Peyer's patch (tissue), 4 donors: ENCODE measurements around the gene ENTPD8. TPM values are rescaled to one million over a fixed set of nuclear protein-coding genes. Genes with fewer than 3 reads are reported as not detected.
"Not testable (repeated sequence)": the region's sequence is repeated elsewhere in the genome, so short reads cannot be mapped to it uniquely, and the experiment has no call there.

Source experiments
- DNase-seq, 3 donors: peaks; one replicate each; pipeline ENCODE4 v3.0.0-alpha.2; 2017 to 2019
- H3K27ac ChIP-seq, 4 donors: fragments of 200-600 bp; sonication (generic); one replicate each; pipeline ENCODE4 v1.5.1; 2016 to 2019
- H3K27me3 ChIP-seq, 2 donors: fragments of 200-600 bp; sonication (generic); one replicate each; pipeline ENCODE4 v1.5.1; 2019
- H3K36me3 ChIP-seq, 3 donors: fragments of 200-600 bp; sonication (generic); one replicate each; pipeline ENCODE4 v1.5.1; 2016 to 2019
- H3K4me1 ChIP-seq, 4 donors: fragments of 200-600 bp; sonication (generic); one replicate each; pipeline ENCODE4 v1.5.1; 2016 to 2019
- H3K4me3 ChIP-seq, 4 donors: fragments of 200-600 bp; sonication (generic); 1 replicate in 3 of 4; 2 replicates in 1 of 4; pipeline ENCODE4 v1.5.1; 2016 to 2019; ENCODE audit warnings: mild to moderate bottlenecking in 1 of 4
- H3K9me3 ChIP-seq, 4 donors: fragments of 200-600 bp; sonication (generic); one replicate each; pipeline ENCODE4 v1.5.1; 2016 to 2019; ENCODE audit warnings: mild to moderate bottlenecking in 1 of 4
- POLR2A ChIP-seq, 2 donors: fragments of 450-650 bp; IDR thresholded peaks; one replicate each; pipeline ENCODE4 v1.5.1; 2017; ENCODE audit warnings: antibody characterized with exemption in 2 of 2, mild to moderate bottlenecking in 2 of 2, moderate library complexity in 2 of 2
- total RNA-seq, 4 donors: library from RNA; depleted of rRNA; stranded (reverse); fragments of >200 nt; gene quantifications; one replicate each; pipeline ENCODE4 v1.1.0, GENCODE V29; 2016
- TF ChIP-seq, protein P1 (sequence below), 6 experiments: fragments of 450-650 bp in 4 of 6; fragments of 200-600 bp in 2 of 6; sonication (generic) in 1 of 6; IDR thresholded peaks; one replicate each; pipeline ENCODE4 v1.5.1; 2017 to 2019; ENCODE audit warnings: antibody characterized with exemption in 6 of 6, mild to moderate bottlenecking in 3 of 6, moderate library complexity in 1 of 6

Gene ENTPD8
- total RNA-seq, 4 donors from 2014 or later: 26.4 to 143 (median 104) TPM

DNA sequence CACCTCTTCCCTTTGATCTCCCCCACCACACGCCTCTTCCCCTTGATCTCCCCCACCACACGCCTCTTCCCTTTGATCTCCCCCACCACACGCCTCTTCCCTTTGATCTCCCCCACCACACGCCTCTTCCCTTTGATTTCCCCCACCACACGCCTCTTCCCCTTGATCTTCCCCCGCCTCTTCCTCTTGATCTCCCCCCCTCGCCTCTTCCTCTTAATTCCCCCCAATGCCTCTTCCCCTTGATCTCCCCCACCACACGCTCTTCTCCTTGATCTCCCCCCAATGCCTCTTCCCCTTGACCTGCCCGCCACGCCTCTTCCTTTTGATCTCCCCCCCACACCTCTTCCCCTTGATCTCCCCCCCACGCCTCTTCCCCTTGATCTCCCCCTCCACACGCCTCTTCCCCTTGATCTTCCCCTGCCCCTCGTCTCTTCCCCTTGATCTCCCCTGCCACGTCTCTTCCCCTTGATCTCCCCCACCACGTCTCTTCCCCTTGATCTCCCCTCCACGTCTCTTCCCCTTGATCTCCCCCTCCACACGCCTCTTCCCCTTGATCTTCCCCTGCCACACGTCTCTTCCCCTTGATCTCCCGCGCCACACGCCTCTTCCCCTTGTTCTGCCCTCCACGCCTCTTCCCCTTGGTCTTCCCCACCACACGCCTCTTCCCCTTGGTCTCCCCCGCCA, 9.5 kb upstream of the ENTPD8 start:
- not testable (repeated sequence) for H3K4me3 ChIP-seq, H3K27me3 ChIP-seq, H3K9me3 ChIP-seq, H3K27ac ChIP-seq
- peak in 1 of 3 donors; percentile 39 for DNase-seq
- Histone ChIP-seq H3K36me3 (peaks cover 0 to 26% (median 0%) of the 10 kb centered on the region in 3 donors), H3K4me1 (peaks cover 0 to 41% (median 19%) of the 10 kb centered on the region in 4 donors)

DNA sequence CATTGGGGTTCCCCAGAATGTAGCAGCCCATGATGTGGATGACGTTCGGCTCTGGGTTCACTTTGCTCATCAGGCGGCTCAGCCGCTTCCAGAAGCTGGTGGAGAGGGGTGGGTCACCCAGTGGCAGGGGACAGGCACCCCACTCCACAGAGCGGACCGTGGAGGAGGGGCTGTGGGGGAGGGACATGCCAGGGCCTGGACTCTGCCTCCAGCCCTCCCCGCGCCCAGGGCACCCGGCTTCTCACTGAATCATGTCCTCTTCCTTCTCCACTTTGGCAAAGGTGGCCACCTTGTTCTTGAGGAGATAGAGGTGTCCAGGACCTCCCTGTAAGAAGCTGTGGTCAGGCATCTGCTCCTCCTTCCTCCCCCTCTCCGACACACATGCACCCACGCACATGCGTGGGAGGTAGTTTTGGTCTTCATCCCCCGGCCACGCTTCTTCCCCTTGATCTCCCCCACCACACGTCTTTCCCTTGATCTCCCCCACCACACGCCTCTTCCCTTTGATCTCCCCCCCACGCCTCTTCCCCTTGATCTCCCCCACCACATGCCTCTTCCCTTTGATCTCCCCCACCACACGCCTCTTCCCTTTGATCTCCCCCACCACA, 8.9 kb upstream of the ENTPD8 start:
- TF ChIP-seq POLR2A (IDR thresholded peaks at IDR 0.05): no peak
- TF ChIP-seq, protein P1, sequence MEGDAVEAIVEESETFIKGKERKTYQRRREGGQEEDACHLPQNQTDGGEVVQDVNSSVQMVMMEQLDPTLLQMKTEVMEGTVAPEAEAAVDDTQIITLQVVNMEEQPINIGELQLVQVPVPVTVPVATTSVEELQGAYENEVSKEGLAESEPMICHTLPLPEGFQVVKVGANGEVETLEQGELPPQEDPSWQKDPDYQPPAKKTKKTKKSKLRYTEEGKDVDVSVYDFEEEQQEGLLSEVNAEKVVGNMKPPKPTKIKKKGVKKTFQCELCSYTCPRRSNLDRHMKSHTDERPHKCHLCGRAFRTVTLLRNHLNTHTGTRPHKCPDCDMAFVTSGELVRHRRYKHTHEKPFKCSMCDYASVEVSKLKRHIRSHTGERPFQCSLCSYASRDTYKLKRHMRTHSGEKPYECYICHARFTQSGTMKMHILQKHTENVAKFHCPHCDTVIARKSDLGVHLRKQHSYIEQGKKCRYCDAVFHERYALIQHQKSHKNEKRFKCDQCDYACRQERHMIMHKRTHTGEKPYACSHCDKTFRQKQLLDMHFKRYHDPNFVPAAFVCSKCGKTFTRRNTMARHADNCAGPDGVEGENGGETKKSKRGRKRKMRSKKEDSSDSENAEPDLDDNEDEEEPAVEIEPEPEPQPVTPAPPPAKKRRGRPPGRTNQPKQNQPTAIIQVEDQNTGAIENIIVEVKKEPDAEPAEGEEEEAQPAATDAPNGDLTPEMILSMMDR (IDR thresholded peaks at IDR 0.05): no peak
- Histone ChIP-seq H3K4me3 (no peak overlapping the region), H3K27me3 (no peaks in the 10 kb centered on the region), H3K36me3 (peaks cover 0 to 26% (median 0%) of the 10 kb centered on the region in 3 donors), H3K9me3 (no peaks in the 10 kb centered on the region), H3K27ac (no peak overlapping the region), H3K4me1 (peaks cover 0 to 41% (median 17%) of the 10 kb centered on the region in 4 donors)
- DNase-seq: peak in 1 of 3 donors; percentile 45

DNA sequence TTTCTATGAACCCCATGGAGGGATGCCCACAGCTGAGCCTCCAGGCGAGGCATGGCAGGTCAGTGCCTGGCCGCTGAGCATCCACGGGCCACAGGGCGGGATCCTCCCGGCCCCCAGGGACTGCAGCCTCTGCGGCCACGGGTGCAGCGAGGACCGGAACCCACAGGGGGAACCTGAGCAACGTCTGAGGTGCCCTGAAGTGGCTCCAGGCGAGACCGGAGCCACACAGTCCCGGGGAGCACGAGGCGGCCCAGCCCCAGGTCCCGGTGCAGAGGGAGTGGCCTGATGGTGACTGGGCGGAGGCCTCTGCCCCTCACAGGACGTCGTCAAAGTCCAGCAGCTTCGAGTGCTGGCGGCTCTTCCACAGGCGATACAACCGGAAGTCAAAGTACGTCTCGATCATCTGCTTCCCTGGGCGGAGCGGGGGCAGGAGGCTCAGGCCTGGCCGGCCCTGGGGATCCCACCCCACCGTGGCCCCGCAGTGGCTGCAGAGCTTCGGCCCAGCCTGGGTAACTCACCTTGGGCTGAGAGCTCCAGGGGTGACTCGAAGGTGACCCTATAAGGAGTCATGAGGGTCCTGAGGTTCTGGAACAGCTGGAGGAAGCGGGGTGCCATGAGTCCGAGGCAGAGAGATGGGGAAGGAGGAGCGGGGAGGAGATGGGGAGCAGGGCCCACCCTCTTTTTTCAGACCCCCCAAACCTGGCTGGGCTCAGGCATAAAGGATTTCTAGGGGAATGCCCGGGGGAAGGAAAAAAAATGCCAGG, 8.1 kb upstream of the ENTPD8 start:
- no peak for TF ChIP-seq POLR2A (IDR thresholded peaks at IDR 0.05)
- TF ChIP-seq, protein P1 (IDR thresholded peaks at IDR 0.05): no peak
- no peaks in the 10 kb centered on the region for H3K9me3 ChIP-seq
- DNase-seq: peak in 1 of 3 donors; percentile 53
- H3K4me1 ChIP-seq: peaks cover 0 to 37% (median 9%) of the 10 kb centered on the region in 4 donors
- H3K27ac ChIP-seq: no peak overlapping the region
- no peaks in the 10 kb centered on the region for H3K27me3 ChIP-seq
- H3K36me3 ChIP-seq: peaks cover 0 to 26% (median 0%) of the 10 kb centered on the region in 3 donors
- no peak overlapping the region for H3K4me3 ChIP-seq

DNA sequence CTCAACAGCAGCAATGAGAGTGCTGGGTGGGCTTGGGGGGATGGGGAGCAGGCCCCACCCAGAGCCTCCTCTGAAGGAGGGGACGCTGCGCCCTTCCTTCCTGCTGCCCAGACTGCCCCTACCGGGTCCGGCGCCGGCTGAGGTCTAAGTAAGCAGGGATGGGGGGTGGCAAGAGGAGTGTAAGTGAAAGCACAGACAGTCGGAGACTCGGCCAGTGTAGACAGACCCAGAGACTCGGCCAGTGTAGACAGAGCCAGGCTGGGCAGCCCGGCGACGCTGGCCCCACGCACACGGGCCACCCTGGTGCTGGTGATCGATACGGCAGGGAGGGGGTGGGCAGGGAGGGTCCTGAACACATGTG, 7.4 kb upstream of the ENTPD8 start:
- Histone ChIP-seq H3K27ac (no peak overlapping the region), H3K36me3 (peaks cover 0 to 26% (median 0%) of the 10 kb centered on the region in 3 donors), H3K9me3 (no peaks in the 10 kb centered on the region), H3K27me3 (no peaks in the 10 kb centered on the region), H3K4me1 (peaks cover 0 to 35% (median 5%) of the 10 kb centered on the region in 4 donors), H3K4me3 (no peak overlapping the region)
- DNase-seq: peak in 1 of 3 donors; percentile 23
- no peak for TF ChIP-seq POLR2A (IDR thresholded peaks at IDR 0.05)
- TF ChIP-seq, protein P1 (IDR thresholded peaks at IDR 0.05): no peak

DNA sequence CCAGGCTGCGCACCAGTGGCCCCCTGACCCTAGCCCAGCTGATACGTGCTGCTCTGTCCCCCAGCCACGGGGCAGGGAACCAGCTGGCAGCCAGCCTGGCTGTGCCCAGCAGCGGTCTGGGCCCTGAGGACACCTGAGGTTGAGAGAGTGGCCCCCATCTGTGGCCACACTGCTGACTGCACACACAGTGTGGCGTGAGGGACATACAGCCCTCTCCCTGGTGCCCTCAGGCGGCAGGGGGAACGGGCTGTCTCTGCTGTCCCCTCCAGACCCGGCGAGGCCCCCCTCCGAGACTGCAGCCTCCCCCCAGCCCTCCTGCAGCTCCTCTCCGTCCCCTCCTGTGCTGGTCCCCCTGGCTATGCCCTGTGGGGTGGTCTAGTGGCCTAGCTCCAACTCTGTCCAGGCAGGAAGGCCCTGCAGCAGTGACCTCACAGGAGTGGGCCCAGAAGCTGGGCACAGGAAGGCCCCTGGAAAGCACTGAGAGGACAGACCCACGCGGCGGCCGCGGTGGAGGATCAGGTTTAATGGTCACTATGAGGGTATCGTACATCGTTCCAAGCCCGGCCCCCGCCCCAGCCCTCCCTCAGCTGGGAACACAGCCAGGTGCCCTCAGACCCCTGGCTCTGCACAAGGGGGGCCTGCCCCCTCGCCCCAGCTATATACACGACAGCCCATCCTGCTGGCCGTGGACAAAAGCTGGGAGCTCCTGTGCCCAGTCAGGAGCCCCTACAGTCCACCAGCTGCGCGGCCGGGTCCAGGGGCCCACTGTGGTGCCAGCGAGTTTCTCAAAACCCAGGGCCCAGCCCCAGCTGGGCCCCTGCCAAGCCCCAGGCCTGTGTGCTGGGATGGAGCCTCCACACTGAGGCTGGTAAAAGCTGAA, 6.8 kb upstream of the ENTPD8 start:
- Histone ChIP-seq H3K27ac (no peak overlapping the region), H3K9me3 (no peaks in the 10 kb centered on the region), H3K4me3 (no peak overlapping the region), H3K27me3 (no peaks in the 10 kb centered on the region), H3K36me3 (peaks cover 0 to 23% (median 0%) of the 10 kb centered on the region in 3 donors), H3K4me1 (peaks cover 0 to 29% (median 3%) of the 10 kb centered on the region in 4 donors)
- no peak for DNase-seq
- TF ChIP-seq, protein P1 (IDR thresholded peaks at IDR 0.05): no peak
- no peak for TF ChIP-seq POLR2A (IDR thresholded peaks at IDR 0.05)
